Endothelial cell (in vitro differentiated cells): ENCODE measurements around the gene RPL27. TPM values are rescaled to one million over a fixed set of nuclear protein-coding genes. Genes with fewer than 3 reads are reported as not detected.

Experiments
- DNase-seq: peaks from one replicate; pipeline ENCODE4 v3.0.0; 2021; ENCODE audit warnings: low spot score
- H3K27ac Mint-ChIP-seq: one replicate; pipeline ENCODE4 v1.8.0; 2021; ENCODE audit warnings: mixed read lengths, inconsistent platforms; ENCODE audit not compliant: unreplicated experiment
- H3K27me3 Mint-ChIP-seq: one replicate; pipeline ENCODE4 v1.8.0; 2021; ENCODE audit warnings: mild to moderate bottlenecking, moderate library complexity, mixed read lengths, inconsistent platforms; ENCODE audit not compliant: unreplicated experiment
- H3K36me3 Mint-ChIP-seq: one replicate; pipeline ENCODE4 v1.8.0; 2021; ENCODE audit warnings: mild to moderate bottlenecking, low read depth, mixed read lengths, inconsistent platforms; ENCODE audit not compliant: unreplicated experiment
- H3K4me1 Mint-ChIP-seq: one replicate; pipeline ENCODE4 v1.8.0; 2021; ENCODE audit warnings: mild to moderate bottlenecking, mixed read lengths, inconsistent platforms; ENCODE audit not compliant: unreplicated experiment
- H3K4me3 Mint-ChIP-seq: one replicate; pipeline ENCODE4 v1.8.0; 2021; ENCODE audit warnings: mild to moderate bottlenecking, mixed read lengths, inconsistent platforms; ENCODE audit not compliant: unreplicated experiment
- H3K9me3 Mint-ChIP-seq: one replicate; pipeline ENCODE4 v1.8.0; 2021; ENCODE audit warnings: mixed read lengths, inconsistent platforms; ENCODE audit not compliant: unreplicated experiment
- CTCF ChIP-seq: fragments of 200-600 bp; sonication (generic); IDR thresholded peaks from one replicate; pipeline ENCODE4 v1.5.0; 2021; ENCODE audit warnings: antibody characterized with exemption; ENCODE audit not compliant: unreplicated experiment
- total RNA-seq: library from RNA; stranded (reverse); fragmentation: NEBNext Ultra II Directional; extraction: Animal tissue kit (Norgen Biotek cat#: 25700); gene quantifications from one replicate; pipeline ENCODE4 v1.2.1, GENCODE V29; 2021; ENCODE audit not compliant: unreplicated experiment

Gene RPL27
- total RNA-seq, 1 donor from 2014 or later: 1,237 TPM

DNA sequence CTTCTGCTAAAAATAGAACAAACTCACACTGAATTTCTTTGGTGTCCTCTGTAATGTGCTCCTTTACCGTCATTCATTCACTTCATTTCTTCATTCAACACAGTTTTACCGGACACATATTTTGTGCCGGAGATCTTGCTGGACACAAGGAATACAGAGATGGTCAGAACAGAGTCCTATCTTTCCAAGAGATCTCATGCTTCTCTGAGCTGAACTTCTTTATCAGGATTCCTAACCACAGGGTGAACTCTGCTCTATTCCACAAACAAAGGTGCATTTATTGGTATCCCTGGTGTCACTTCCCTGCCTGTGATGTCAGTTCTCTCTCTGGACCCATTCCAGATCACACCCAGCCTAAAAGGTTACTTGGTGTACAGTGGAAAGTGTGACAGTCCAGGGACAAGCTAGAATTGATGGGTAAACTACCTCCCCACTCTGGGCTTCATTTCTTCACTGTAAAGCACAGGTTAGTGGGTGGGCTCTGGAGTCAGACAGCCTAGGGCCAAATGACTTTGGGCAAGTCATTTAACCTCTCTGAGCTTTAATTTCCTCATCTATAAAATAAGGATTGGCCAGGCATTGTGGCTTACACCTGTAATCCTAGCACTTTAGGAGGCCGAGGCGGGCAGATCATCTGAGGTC, 12.6 kb downstream of the RPL27 start:
- Mint-ChIP-seq H3K4me1 (peaks cover 19% of the 10 kb centered on the region), H3K4me3 (no peak overlapping the region), H3K27me3 (peaks cover 9% of the 10 kb centered on the region), H3K27ac (no peak overlapping the region), H3K36me3 (peaks cover 13% of the 10 kb centered on the region), H3K9me3 (no peaks in the 10 kb centered on the region)
- TF ChIP-seq CTCF: no peak
- no peak for DNase-seq

DNA sequence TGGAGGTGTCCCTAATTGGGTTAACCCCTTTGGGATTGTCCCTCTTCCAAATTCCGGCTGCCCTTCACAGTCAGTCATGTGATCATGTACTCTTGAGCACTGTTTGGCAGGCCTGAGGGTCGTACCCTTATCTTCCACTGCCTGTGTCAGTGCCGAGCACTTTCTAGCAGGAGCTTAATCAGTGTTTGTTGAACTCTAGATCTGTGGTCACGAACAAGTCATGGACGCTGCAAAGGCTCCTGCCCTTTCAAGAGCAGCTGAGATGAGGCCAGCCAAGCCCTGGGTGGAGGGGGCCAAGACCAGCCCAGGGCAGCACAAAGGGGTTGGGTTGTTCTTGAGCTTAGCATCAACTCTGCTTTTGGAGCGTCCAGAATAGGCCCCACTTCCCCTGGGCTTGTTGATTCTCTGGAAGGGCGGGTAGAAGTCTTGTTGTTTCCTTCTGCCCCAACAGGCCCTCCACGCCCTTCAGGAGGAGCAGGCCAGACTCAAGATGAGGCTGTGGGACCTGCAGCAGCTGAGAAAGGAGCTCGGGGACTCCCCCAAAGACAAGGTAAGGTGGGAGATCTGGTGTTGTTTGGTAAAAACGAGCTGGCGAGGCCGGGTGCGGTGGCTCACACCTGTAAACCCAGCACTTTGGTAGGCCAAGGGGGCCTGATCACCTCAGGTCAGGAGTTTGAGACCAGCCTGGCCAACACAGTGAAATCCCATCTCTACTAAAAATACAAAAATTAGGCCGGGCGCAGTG, 13.7 kb downstream of the RPL27 start:
- no peaks in the 10 kb centered on the region for H3K9me3 Mint-ChIP-seq
- peaks cover 23% of the 10 kb centered on the region for H3K4me1 Mint-ChIP-seq
- no peak overlapping the region for H3K27ac Mint-ChIP-seq
- peaks cover 13% of the 10 kb centered on the region for H3K36me3 Mint-ChIP-seq
- peaks cover 13% of the 10 kb centered on the region for H3K27me3 Mint-ChIP-seq
- H3K4me3 Mint-ChIP-seq: no peak overlapping the region
- no peak for DNase-seq
- no peak for TF ChIP-seq CTCF

DNA sequence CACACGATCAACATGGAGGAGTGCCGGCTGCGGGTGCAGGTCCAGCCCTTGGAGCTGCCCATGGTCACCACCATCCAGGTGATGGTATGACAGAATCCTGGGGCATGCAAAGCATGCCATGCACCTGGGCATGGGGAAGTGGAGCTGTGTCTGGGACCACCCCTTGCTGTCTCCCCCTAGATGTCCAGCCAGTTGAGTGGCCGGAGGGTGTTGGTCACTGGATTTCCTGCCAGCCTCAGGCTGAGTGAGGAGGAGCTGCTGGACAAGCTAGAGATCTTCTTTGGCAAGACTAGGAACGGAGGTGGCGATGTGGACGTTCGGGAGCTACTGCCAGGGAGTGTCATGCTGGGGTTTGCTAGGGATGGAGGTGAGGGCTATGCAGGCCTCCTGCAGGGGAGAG, 15.1 kb downstream of the RPL27 start:
- no peaks in the 10 kb centered on the region for H3K9me3 Mint-ChIP-seq
- no peak overlapping the region for H3K4me3 Mint-ChIP-seq
- no peak for TF ChIP-seq CTCF
- DNase-seq: no peak
- H3K36me3 Mint-ChIP-seq: peaks cover 21% of the 10 kb centered on the region
- peak overlapping the region; percentile 51 for H3K27ac Mint-ChIP-seq
- peaks cover 29% of the 10 kb centered on the region for H3K4me1 Mint-ChIP-seq
- H3K27me3 Mint-ChIP-seq: peaks cover 16% of the 10 kb centered on the region

GRCh38 chr17:43014020-43014648, 15.9 kb downstream of the RPL27 start:
- H3K9me3 Mint-ChIP-seq: no peaks in the 10 kb centered on the region
- peaks cover 16% of the 10 kb centered on the region for H3K27me3 Mint-ChIP-seq
- H3K27ac Mint-ChIP-seq: no peak overlapping the region
- no peak for TF ChIP-seq CTCF
- peaks cover 37% of the 10 kb centered on the region for H3K4me1 Mint-ChIP-seq
- H3K36me3 Mint-ChIP-seq: peaks cover 28% of the 10 kb centered on the region
- H3K4me3 Mint-ChIP-seq: no peak overlapping the region
- no peak for DNase-seq
